Fibroblast of villous mesenchyme (primary cell): ENCODE data around the gene PIM1. TPM values are rescaled to one million over a fixed set of nuclear protein-coding genes. Genes with fewer than 3 reads are reported as not detected.
A peak's percentile ranks its signal among the peaks of the same experiment; 100 is the strongest.

Experiments used
- DNase-seq: peaks from one replicate; pipeline ENCODE4 v3.0.0-alpha.2; 2010; ENCODE audit warnings: low read depth
- H3K4me3 ChIP-seq: 2 replicates; pipeline ENCODE4 v1.5.1; 2011; ENCODE audit warnings: low read depth, mild to moderate bottlenecking, low read length
- CTCF ChIP-seq: IDR thresholded peaks from 2 replicates; pipeline ENCODE4 v1.5.1; 2012; ENCODE audit warnings: low read depth, mild to moderate bottlenecking, low read length; ENCODE audit not compliant: insufficient read depth
- total RNA-seq: library from RNA; depleted of rRNA; stranded (reverse); fragments of >200 nt; gene quantifications from 2 replicates; pipeline ENCODE4 v1.2.3, GENCODE V29; 2012

The PIM1 gene
- total RNA-seq, 1 donor, result 22.9 TPM

GRCh38 chr6:37171201-37171969 lies 1.4 kb downstream of the PIM1 start:
- DNase-seq, result no peak
- TF ChIP-seq CTCF, result no peak
- H3K4me3 ChIP-seq, result peak overlapping the region; percentile 97

- H3K4me3 ChIP-seq, result peak overlapping the region; percentile 97
- TF ChIP-seq CTCF, result peak; percentile 92
- peak; percentile 99 for DNase-seq
These were observed 2.2 kb downstream of the PIM1 start for GRCh38 chr6:37171970-37172812.

- DNase-seq, result no peak
- TF ChIP-seq CTCF, result no peak
- H3K4me3 ChIP-seq, result peak overlapping the region; percentile 97
These were observed 3.0 kb downstream of the PIM1 start for GRCh38 chr6:37172912-37173492.

GRCh38 chr6:37173493-37174195 lies 3.7 kb downstream of the PIM1 start:
- no peak for DNase-seq
- H3K4me3 ChIP-seq, result no peak overlapping the region
- TF ChIP-seq CTCF, result no peak

GRCh38 chr6:37174196-37174514 lies 4.2 kb downstream of the PIM1 start:
- no peak overlapping the region for H3K4me3 ChIP-seq
- TF ChIP-seq CTCF, result no peak
- DNase-seq, result no peak

GRCh38 chr6:37174515-37175331 lies 4.8 kb downstream of the PIM1 start:
- no peak for DNase-seq
- H3K4me3 ChIP-seq, result no peak overlapping the region

More at GRCh38 chr6:37174515-37175331, 4.8 kb downstream of the PIM1 start:
- TF ChIP-seq CTCF, result no peak
